OCI-LY7 (cell line): Measurements from ENCODE around the gene SLCO4A1. TPM values are rescaled to one million over a fixed set of nuclear protein-coding genes. Genes with fewer than 3 reads are reported as not detected.
A peak's percentile ranks its signal among the peaks of the same experiment; 100 is the strongest.

Experiments used
- BruUV-seq: library from RNA; stranded (reverse); fragments of 400-500 nt; replicated peaks from 2 replicates; lab custom pipeline; 2021; lab: Mats Ljungman, UMichigan
- CTCF ChIA-PET: fragments of 300-600 bp; sonication (Branson Sonifier 250); formaldehyde crosslinking; loops from one replicate; lab custom pipeline; 2022; ENCODE audit warnings: antibody characterized with exemption; ENCODE audit not compliant: unreplicated experiment; lab: Charles Lee
- POLR2A ChIA-PET: fragments of 300-600 bp; sonication (Branson Sonifier 250); formaldehyde crosslinking; loops from one replicate; lab custom pipeline; 2022; ENCODE audit warnings: antibody characterized with exemption; lab: Charles Lee
- DNase-seq: peaks from one replicate; pipeline ENCODE4 v3.0.0-alpha.2; 2015; ENCODE audit warnings: low spot score
- H2AFZ ChIP-seq: fragments of 200-600 bp; sonication (generic), shearing (Covaris generic); 2 replicates; pipeline ENCODE4 v1.6.1; 2014; ENCODE audit warnings: mild to moderate bottlenecking, antibody characterized with exemption, low read length, moderate library complexity
- H3K27ac ChIP-seq: fragments of 200-600 bp; sonication (generic); 2 replicates; pipeline ENCODE4 v1.5.1; 2014; ENCODE audit warnings: mixed run types, low read depth, mild to moderate bottlenecking, moderate library complexity, low read length, inconsistent platforms; ENCODE audit not compliant: poor library complexity, severe bottlenecking
- H3K36me3 ChIP-seq: fragments of 200-600 bp; sonication (generic); 2 replicates; pipeline ENCODE4 v1.6.1; 2014; ENCODE audit warnings: mild to moderate bottlenecking, antibody characterized with exemption, low read length, moderate library complexity, mixed read lengths; ENCODE audit not compliant: insufficient read depth
- H3K4me1 ChIP-seq: fragments of 200-600 bp; sonication (generic); 2 replicates; pipeline ENCODE4 v1.5.1; 2014; ENCODE audit warnings: mild to moderate bottlenecking, low read length; ENCODE audit not compliant: insufficient read depth, poor library complexity, severe bottlenecking
- H3K4me2 ChIP-seq: fragments of 200-600 bp; sonication (generic); 2 replicates; pipeline ENCODE4 v1.6.1; 2014; ENCODE audit warnings: mild to moderate bottlenecking, low read length
- H3K4me3 ChIP-seq: fragments of 200-600 bp; sonication (generic); 2 replicates; pipeline ENCODE4 v1.5.1; 2014; ENCODE audit warnings: mild to moderate bottlenecking, low read depth, low read length; ENCODE audit not compliant: poor library complexity, severe bottlenecking
- H3K79me2 ChIP-seq: fragments of 200-600 bp; sonication (generic); 2 replicates; pipeline ENCODE4 v1.6.1; 2016; ENCODE audit warnings: low read depth, mild to moderate bottlenecking, low read length, moderate library complexity, mixed read lengths; ENCODE audit not compliant: insufficient read depth
- H3K9me2 ChIP-seq: fragments of 200-600 bp; sonication (generic); 2 replicates; pipeline ENCODE4 v1.6.1; 2016; ENCODE audit warnings: mild to moderate bottlenecking, low read length, mixed read lengths; ENCODE audit not compliant: insufficient read depth
- H3K9me3 ChIP-seq: fragments of 200-600 bp; sonication (generic); 2 replicates; pipeline ENCODE4 v1.6.1; 2014; ENCODE audit warnings: mild to moderate bottlenecking, mixed run types, low read length, mixed read lengths
- H4K20me1 ChIP-seq: fragments of 200-600 bp; sonication (generic); 2 replicates; pipeline ENCODE4 v1.6.1; 2014; ENCODE audit warnings: mild to moderate bottlenecking, antibody characterized with exemption, low read length, moderate library complexity, mixed read lengths; ENCODE audit not compliant: insufficient read depth
- EZH2phosphoT487 ChIP-seq: fragments of 200-600 bp; sonication (generic); IDR thresholded peaks from 2 replicates; pipeline ENCODE4 v1.6.1; 2018; ENCODE audit warnings: low read depth, borderline replicate concordance, mild to moderate bottlenecking, mixed run types, antibody characterized with exemption, low read length, moderate library complexity, mixed read lengths
- intact Hi-C: fragments of 100-400 bp; cut with micrococcal nuclease; formaldehyde crosslinking; loops from one replicate; pipeline ENCODE4 v1.10.0; 2022; ENCODE audit not compliant: unreplicated experiment
- total RNA-seq, 2 experiments: library from RNA; depleted of rRNA in 1 of 2; stranded (reverse); fragments of >200 nt in 1 of 2; shearing (Covaris generic) in 1 of 2; gene quantifications; 2 replicates each; pipeline ENCODE4 v1.2.3, GENCODE V29; 2014 to 2022
- TF ChIP-seq, protein P1 (sequence below): fragments of 200-600 bp; sonication (generic); conservative IDR thresholded peaks from 2 replicates; pipeline ENCODE4 v1.5.1; 2014; ENCODE audit warnings: mild to moderate bottlenecking, antibody characterized with exemption, low read length, moderate library complexity, mixed read lengths

SLCO4A1 gene
- total RNA-seq, 2 experiments from 2014 or later = 34.3 to 52.4 TPM

DNA sequence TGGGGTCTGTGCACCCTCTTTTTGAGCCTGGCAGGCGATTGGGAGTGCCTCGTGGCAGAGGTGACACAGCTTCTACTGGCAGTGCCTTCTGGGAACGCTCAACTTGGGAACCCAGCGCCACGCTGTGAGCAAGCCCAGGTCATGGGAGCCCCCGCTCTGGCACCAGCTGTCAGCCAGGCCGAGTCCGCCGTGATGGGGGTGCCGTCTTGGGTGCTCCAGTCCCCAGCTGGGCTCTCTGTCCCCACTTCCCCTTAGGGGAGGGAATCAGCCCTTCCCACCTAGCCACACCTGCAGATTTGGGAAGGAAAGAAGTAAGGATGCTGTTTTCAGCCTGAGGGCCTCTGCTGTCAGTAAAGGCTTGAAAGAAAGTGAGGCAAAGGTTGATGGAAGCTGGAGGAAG, 35.4 kb downstream of the SLCO4A1 start:
- Histone ChIP-seq H3K9me2 (no peaks in the 10 kb centered on the region), H3K4me3 (no peak overlapping the region), H3K9me3 (no peaks in the 10 kb centered on the region), H3K4me2 (no peak overlapping the region), H2AFZ (no peak overlapping the region), H3K4me1 (no peaks in the 10 kb centered on the region), H3K36me3 (no peaks in the 10 kb centered on the region), H3K79me2 (no peaks in the 10 kb centered on the region), H3K27ac (no peak overlapping the region), H4K20me1 (no peaks in the 10 kb centered on the region)
- DNase-seq = no peak
- TF ChIP-seq, protein P1, sequence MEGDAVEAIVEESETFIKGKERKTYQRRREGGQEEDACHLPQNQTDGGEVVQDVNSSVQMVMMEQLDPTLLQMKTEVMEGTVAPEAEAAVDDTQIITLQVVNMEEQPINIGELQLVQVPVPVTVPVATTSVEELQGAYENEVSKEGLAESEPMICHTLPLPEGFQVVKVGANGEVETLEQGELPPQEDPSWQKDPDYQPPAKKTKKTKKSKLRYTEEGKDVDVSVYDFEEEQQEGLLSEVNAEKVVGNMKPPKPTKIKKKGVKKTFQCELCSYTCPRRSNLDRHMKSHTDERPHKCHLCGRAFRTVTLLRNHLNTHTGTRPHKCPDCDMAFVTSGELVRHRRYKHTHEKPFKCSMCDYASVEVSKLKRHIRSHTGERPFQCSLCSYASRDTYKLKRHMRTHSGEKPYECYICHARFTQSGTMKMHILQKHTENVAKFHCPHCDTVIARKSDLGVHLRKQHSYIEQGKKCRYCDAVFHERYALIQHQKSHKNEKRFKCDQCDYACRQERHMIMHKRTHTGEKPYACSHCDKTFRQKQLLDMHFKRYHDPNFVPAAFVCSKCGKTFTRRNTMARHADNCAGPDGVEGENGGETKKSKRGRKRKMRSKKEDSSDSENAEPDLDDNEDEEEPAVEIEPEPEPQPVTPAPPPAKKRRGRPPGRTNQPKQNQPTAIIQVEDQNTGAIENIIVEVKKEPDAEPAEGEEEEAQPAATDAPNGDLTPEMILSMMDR = no peak
- TF ChIP-seq EZH2phosphoT487 = no peak
- ChIA-PET POLR2A (no interaction called here), CTCF (no interaction called here)
- intact Hi-C loops = no loop called here
- BruUV-seq = no TSS peak

DNA sequence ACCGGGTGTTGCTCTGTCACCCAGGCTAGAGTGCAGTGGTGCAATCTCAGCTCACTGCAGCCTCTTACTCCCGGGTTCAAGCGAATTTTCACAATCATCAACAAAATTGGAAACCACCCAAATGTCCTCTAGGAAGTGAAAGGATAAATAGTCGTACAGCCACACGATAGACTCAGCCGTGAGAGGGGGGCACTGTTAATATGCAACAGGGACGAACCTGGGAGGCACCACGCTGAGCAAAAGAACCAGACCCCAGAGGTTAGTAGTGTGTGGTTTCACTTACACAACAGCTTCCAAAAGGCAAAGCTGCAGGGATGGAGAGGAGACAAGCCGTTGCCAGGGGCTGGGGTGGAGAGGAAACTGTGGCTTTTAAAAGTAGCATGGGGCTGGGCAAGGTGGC, 36.2 kb downstream of the SLCO4A1 start:
- Histone ChIP-seq H3K4me3 (no peak overlapping the region), H3K36me3 (no peaks in the 10 kb centered on the region), H3K27ac (no peak overlapping the region), H4K20me1 (no peaks in the 10 kb centered on the region), H2AFZ (no peak overlapping the region), H3K79me2 (no peaks in the 10 kb centered on the region), H3K9me3 (no peaks in the 10 kb centered on the region), H3K9me2 (no peaks in the 10 kb centered on the region), H3K4me2 (no peak overlapping the region), H3K4me1 (no peaks in the 10 kb centered on the region)
- ChIA-PET CTCF (interaction anchor here (0.6 kb wide), 1 partner anchor 121 kb away, joined by 4 read pairs; no protein-coding TSS in a partner anchor), POLR2A (no interaction called here)
- intact Hi-C loops = no loop called here
- no peak for DNase-seq
- no peak for TF ChIP-seq EZH2phosphoT487
- TF ChIP-seq, protein P1 = no peak
- BruUV-seq = no TSS peak

DNA sequence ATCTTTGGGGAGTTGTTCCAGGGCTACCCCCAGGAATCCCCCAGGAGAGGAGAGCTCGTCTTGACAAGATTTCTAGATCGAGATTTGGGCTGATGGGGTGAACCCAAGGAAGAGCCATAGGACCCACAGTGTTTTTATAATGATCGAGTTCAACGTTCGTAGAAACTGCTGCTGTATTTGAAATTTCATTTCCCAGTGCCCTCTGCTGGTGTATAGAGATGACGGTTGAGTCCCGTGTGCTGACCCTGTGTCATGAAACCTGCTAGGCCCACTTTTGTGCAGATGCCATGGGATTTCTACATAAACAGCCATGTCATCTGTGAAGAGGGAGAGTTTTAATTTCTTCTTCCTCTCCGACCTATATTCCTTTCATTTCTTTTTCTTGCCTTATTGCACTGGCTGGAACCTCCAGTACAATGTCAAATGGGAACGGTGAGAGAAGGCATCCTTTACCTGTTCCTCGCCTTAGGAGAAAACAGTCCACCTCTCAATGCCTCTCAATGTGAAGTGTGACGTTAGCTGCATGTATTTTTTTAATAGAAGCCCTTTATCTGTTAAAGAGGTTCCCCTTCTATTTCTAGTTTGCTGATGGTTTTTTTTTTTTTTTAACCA, 37.8 kb downstream of the SLCO4A1 start:
- TF ChIP-seq, protein P1 = peak; percentile 61
- TF ChIP-seq EZH2phosphoT487 = no peak
- H3K4me1 ChIP-seq = no peaks in the 10 kb centered on the region
- no peak overlapping the region for H3K4me3 ChIP-seq
- no peaks in the 10 kb centered on the region for H3K36me3 ChIP-seq
- intact Hi-C loops = no loop called here
- no peak overlapping the region for H3K4me2 ChIP-seq
- H2AFZ ChIP-seq = no peak overlapping the region
- no peaks in the 10 kb centered on the region for H3K9me3 ChIP-seq
- no peak overlapping the region for H3K27ac ChIP-seq
- H3K9me2 ChIP-seq = no peaks in the 10 kb centered on the region
- H4K20me1 ChIP-seq = no peaks in the 10 kb centered on the region
- no TSS peak for BruUV-seq
- ChIA-PET POLR2A (interaction anchor here (0.6 kb wide), 1 partner anchor 380 kb away, joined by 3 read pairs; no protein-coding TSS in a partner anchor), CTCF (no interaction called here)
- H3K79me2 ChIP-seq = no peaks in the 10 kb centered on the region
- DNase-seq = peak; percentile 24
